ENCODE data around the gene UBE2I.
A peak's percentile ranks its signal among the peaks of the same experiment; 100 is the strongest.
"Not testable (repeated sequence)": the region's sequence is repeated elsewhere in the genome, so short reads cannot be mapped to it uniquely, and the experiment has no call there.

UBE2I gene

GRCh38 chr16:1308977-1309885 is at the start of gene UBE2I:
Gene UBE2I, plus strand, starts transcription at chr16:1309636. Its CDS starts 4,395 bp downstream, at chr16:1314031.
- peaks cover 2% of the 10 kb centered on the region for H3K36me3 Mint-ChIP-seq

GRCh38 chr16:1259760-1260068 is 49.7 kb upstream of the UBE2I start:
- peaks cover 2% of the 10 kb centered on the region for H3K27me3 Mint-ChIP-seq
- H3K9me3 Mint-ChIP-seq (ENCODE audit: low read depth), result no peaks in the 10 kb centered on the region
- H3K36me3 Mint-ChIP-seq, result no peaks in the 10 kb centered on the region
- H3K4me3 Mint-ChIP-seq, result no peak overlapping the region
- no peak overlapping the region for H3K27ac Mint-ChIP-seq
- peaks cover 5% of the 10 kb centered on the region for H3K4me1 Mint-ChIP-seq (ENCODE audit: low read depth)

More at GRCh38 chr16:1308977-1309885, at the start of gene UBE2I:
- Mint-ChIP-seq H3K4me3 (peak within 1 kb of the TSS; percentile 99), H3K27ac (peak within 1 kb of the TSS; percentile 99), H3K27me3 (no peaks in the 10 kb centered on the region), H3K9me3 (ENCODE audit: low read depth) (no peaks in the 10 kb centered on the region), H3K4me1 (ENCODE audit: low read depth) (peaks cover 44% of the 10 kb centered on the region)

GRCh38 chr16:1260101-1260680 is 49.2 kb upstream of the UBE2I start:
- Mint-ChIP-seq H3K4me3 (no peak overlapping the region), H3K36me3 (no peaks in the 10 kb centered on the region), H3K9me3 (ENCODE audit: low read depth) (no peaks in the 10 kb centered on the region), H3K4me1 (ENCODE audit: low read depth) (peaks cover 5% of the 10 kb centered on the region), H3K27ac (no peak overlapping the region), H3K27me3 (peaks cover 2% of the 10 kb centered on the region)

- Mint-ChIP-seq H3K36me3 (no peaks in the 10 kb centered on the region), H3K4me3 (no peak overlapping the region), H3K27ac (no peak overlapping the region), H3K27me3 (peaks cover 2% of the 10 kb centered on the region), H3K4me1 (ENCODE audit: low read depth) (peaks cover 5% of the 10 kb centered on the region), H3K9me3 (ENCODE audit: low read depth) (no peaks in the 10 kb centered on the region)
Observed at GRCh38 chr16:1261131-1261892, 48.1 kb upstream of the UBE2I start.

- Mint-ChIP-seq H3K27me3 (peaks cover 2% of the 10 kb centered on the region), H3K4me3 (no peak overlapping the region), H3K36me3 (no peaks in the 10 kb centered on the region), H3K4me1 (ENCODE audit: low read depth) (peaks cover 5% of the 10 kb centered on the region), H3K9me3 (ENCODE audit: low read depth) (no peaks in the 10 kb centered on the region), H3K27ac (no peak overlapping the region)
Observed at GRCh38 chr16:1262210-1262845, 47.1 kb upstream of the UBE2I start.

GRCh38 chr16:1262846-1263221 is 46.6 kb upstream of the UBE2I start:
- H3K36me3 Mint-ChIP-seq, result no peaks in the 10 kb centered on the region
- H3K9me3 Mint-ChIP-seq (ENCODE audit: low read depth), result no peaks in the 10 kb centered on the region
- H3K27ac Mint-ChIP-seq, result no peak overlapping the region
- no peak overlapping the region for H3K4me3 Mint-ChIP-seq
- H3K4me1 Mint-ChIP-seq (ENCODE audit: low read depth), result peaks cover 5% of the 10 kb centered on the region
- H3K27me3 Mint-ChIP-seq, result peaks cover 2% of the 10 kb centered on the region

- Mint-ChIP-seq H3K9me3 (ENCODE audit: low read depth) (no peaks in the 10 kb centered on the region), H3K27ac (no peak overlapping the region), H3K27me3 (peaks cover 2% of the 10 kb centered on the region), H3K4me3 (no peak overlapping the region), H3K36me3 (no peaks in the 10 kb centered on the region), H3K4me1 (ENCODE audit: low read depth) (peaks cover 5% of the 10 kb centered on the region)
Observed at GRCh38 chr16:1263591-1264344, 45.7 kb upstream of the UBE2I start.

GRCh38 chr16:1264345-1265089 is 44.9 kb upstream of the UBE2I start:
- Mint-ChIP-seq H3K9me3 (ENCODE audit: low read depth) (no peaks in the 10 kb centered on the region), H3K4me3 (no peak overlapping the region), H3K27ac (no peak overlapping the region), H3K36me3 (no peaks in the 10 kb centered on the region), H3K27me3 (peaks cover 2% of the 10 kb centered on the region), H3K4me1 (ENCODE audit: low read depth) (no peaks in the 10 kb centered on the region)

- Mint-ChIP-seq H3K27ac (no peak overlapping the region), H3K4me1 (ENCODE audit: low read depth) (no peaks in the 10 kb centered on the region), H3K36me3 (no peaks in the 10 kb centered on the region), H3K4me3 (no peak overlapping the region), H3K9me3 (ENCODE audit: low read depth) (no peaks in the 10 kb centered on the region), H3K27me3 (peaks cover 2% of the 10 kb centered on the region)
Observed at GRCh38 chr16:1265090-1265630, 44.3 kb upstream of the UBE2I start.

- H3K4me1 Mint-ChIP-seq (ENCODE audit: low read depth), result no peaks in the 10 kb centered on the region
- H3K9me3 Mint-ChIP-seq (ENCODE audit: low read depth), result no peaks in the 10 kb centered on the region
- H3K27ac Mint-ChIP-seq, result no peak overlapping the region
- H3K27me3 Mint-ChIP-seq, result peaks cover 2% of the 10 kb centered on the region
- no peak overlapping the region for H3K4me3 Mint-ChIP-seq
- H3K36me3 Mint-ChIP-seq, result no peaks in the 10 kb centered on the region
Observed at GRCh38 chr16:1265826-1266225, 43.6 kb upstream of the UBE2I start.

- H3K27me3 Mint-ChIP-seq; H3K27ac Mint-ChIP-seq; H3K9me3 Mint-ChIP-seq (ENCODE audit: low read depth); H3K4me3 Mint-ChIP-seq; H3K4me1 Mint-ChIP-seq (ENCODE audit: low read depth); H3K36me3 Mint-ChIP-seq: not testable (repeated sequence)
Observed at GRCh38 chr16:1269418-1269817, 40.0 kb upstream of the UBE2I start.

- no peaks in the 10 kb centered on the region for H3K36me3 Mint-ChIP-seq
- H3K27ac Mint-ChIP-seq, result no peak overlapping the region
- no peaks in the 10 kb centered on the region for H3K9me3 Mint-ChIP-seq (ENCODE audit: low read depth)
- peaks cover 6% of the 10 kb centered on the region for H3K4me1 Mint-ChIP-seq (ENCODE audit: low read depth)
- no peak overlapping the region for H3K4me3 Mint-ChIP-seq
- peaks cover 3% of the 10 kb centered on the region for H3K27me3 Mint-ChIP-seq
Observed at GRCh38 chr16:1271380-1271723, 38.1 kb upstream of the UBE2I start.

GRCh38 chr16:1271724-1272413 is 37.6 kb upstream of the UBE2I start:
- not testable (repeated sequence) for H3K36me3 Mint-ChIP-seq; H3K4me3 Mint-ChIP-seq; H3K9me3 Mint-ChIP-seq (ENCODE audit: low read depth); H3K27me3 Mint-ChIP-seq; H3K27ac Mint-ChIP-seq; H3K4me1 Mint-ChIP-seq (ENCODE audit: low read depth)
